Colonic mucosa (tissue), 4 donors: Measurements from ENCODE around the gene ALPG. TPM values are rescaled to one million over a fixed set of nuclear protein-coding genes. Genes with fewer than 3 reads are reported as not detected.

Experiments used
- DNase-seq: peaks from one replicate; pipeline ENCODE4 v3.0.0-alpha.2; 2020
- H3K27ac ChIP-seq: fragments of 200-600 bp; one replicate; pipeline ENCODE4 v1.8.0; 2021
- H3K27me3 ChIP-seq: fragments of 200-600 bp; one replicate; pipeline ENCODE4 v1.8.0; 2021
- H3K36me3 ChIP-seq: fragments of 200-600 bp; one replicate; pipeline ENCODE4 v1.8.0; 2021
- H3K4me1 ChIP-seq: fragments of 200-600 bp; one replicate; pipeline ENCODE4 v1.8.0; 2021; ENCODE audit warnings: mild to moderate bottlenecking
- H3K4me3 ChIP-seq: fragments of 200-600 bp; one replicate; pipeline ENCODE4 v1.8.0; 2021
- H3K9ac ChIP-seq, 2 donors: one replicate each; pipeline ENCODE4 v1.7.0; 2013; ENCODE audit warnings: control low read depth in 2 of 2, low read depth in 2 of 2, low read length in 2 of 2
- H3K9me3 ChIP-seq: fragments of 200-600 bp; one replicate; pipeline ENCODE4 v1.8.0; 2021
- CTCF ChIP-seq: fragments of 200-600 bp; IDR thresholded peaks from one replicate; pipeline ENCODE4 v1.8.0; 2022; ENCODE audit warnings: antibody characterized with exemption, mild to moderate bottlenecking
- intact Hi-C: fragments of 100-400 bp; cut with DNase I; formaldehyde crosslinking; loops from one replicate; pipeline ENCODE4 v1.14.1; 2022
- total RNA-seq, 2 donors: library from RNA; stranded (reverse); fragmentation: NEBNext Ultra II Directional in 1 of 2; extraction: Animal tissue kit (Norgen Biotek cat#: 25700) in 1 of 2; gene quantifications; one replicate each; pipeline ENCODE4 v1.2.1, GENCODE V29; 2021
- donor health status: healthy.
- donor health status: DM: no; HTN: no; CAD: no.
- donor health status: DM: no; HTN: no; CAD: no.

ALPG gene
- total RNA-seq, 2 donors from 2014 or later: 1.7 to 3.3 TPM

- peaks cover 6% of the 10 kb centered on the region for H3K4me1 ChIP-seq
- no peak overlapping the region for H3K4me3 ChIP-seq
- no peaks in the 10 kb centered on the region for H3K36me3 ChIP-seq
- peaks cover 41% of the 10 kb centered on the region for H3K27me3 ChIP-seq
- intact Hi-C loops: no loop called here
- no peak for TF ChIP-seq CTCF
- no peak for DNase-seq
- H3K9ac ChIP-seq: no peak overlapping the region
- H3K27ac ChIP-seq: no peak overlapping the region
- H3K9me3 ChIP-seq: no peaks in the 10 kb centered on the region
Measured at GRCh38 chr2:232417489-232417888, 10.8 kb downstream of the ALPG start.

GRCh38 chr2:232418056-232418455 is 11.4 kb downstream of the ALPG start:
- intact Hi-C loops: no loop called here
- Histone ChIP-seq H3K4me1 (peaks cover 6% of the 10 kb centered on the region), H3K27me3 (peaks cover 41% of the 10 kb centered on the region), H3K9ac (no peak overlapping the region), H3K9me3 (no peaks in the 10 kb centered on the region), H3K36me3 (no peaks in the 10 kb centered on the region), H3K27ac (no peak overlapping the region), H3K4me3 (no peak overlapping the region)
- TF ChIP-seq CTCF: no peak
- DNase-seq: no peak

- intact Hi-C loops: no loop called here
Measured at GRCh38 chr2:232418466-232419244, 12.0 kb downstream of the ALPG start.

GRCh38 chr2:232419245-232420072 is 12.8 kb downstream of the ALPG start:
- no peak for TF ChIP-seq CTCF
- Histone ChIP-seq H3K9ac (no peak overlapping the region), H3K27ac (no peak overlapping the region), H3K9me3 (no peaks in the 10 kb centered on the region), H3K4me1 (peaks cover 6% of the 10 kb centered on the region), H3K4me3 (peak overlapping the region; percentile 29), H3K36me3 (no peaks in the 10 kb centered on the region), H3K27me3 (peaks cover 41% of the 10 kb centered on the region)
- intact Hi-C loops: no loop called here
- no peak for DNase-seq

More at GRCh38 chr2:232418466-232419244, 12.0 kb downstream of the ALPG start:
- no peak for DNase-seq
- H3K27ac ChIP-seq: no peak overlapping the region
- H3K27me3 ChIP-seq: peaks cover 41% of the 10 kb centered on the region
- no peak overlapping the region for H3K9ac ChIP-seq
- no peaks in the 10 kb centered on the region for H3K36me3 ChIP-seq
- TF ChIP-seq CTCF: no peak
- H3K9me3 ChIP-seq: no peaks in the 10 kb centered on the region
- peak overlapping the region; percentile 29 for H3K4me3 ChIP-seq
- peaks cover 6% of the 10 kb centered on the region for H3K4me1 ChIP-seq

- no peak for DNase-seq
- H3K9ac ChIP-seq: no peak overlapping the region
- intact Hi-C loops: no loop called here
- no peak overlapping the region for H3K4me3 ChIP-seq
- TF ChIP-seq CTCF: no peak
- H3K9me3 ChIP-seq: no peaks in the 10 kb centered on the region
- H3K27ac ChIP-seq: no peak overlapping the region
- H3K36me3 ChIP-seq: no peaks in the 10 kb centered on the region
- peaks cover 6% of the 10 kb centered on the region for H3K4me1 ChIP-seq
- H3K27me3 ChIP-seq: peaks cover 41% of the 10 kb centered on the region
Measured at GRCh38 chr2:232420073-232420454, 13.4 kb downstream of the ALPG start.
